Neuronal stem cell (in vitro differentiated cells): Measurements from ENCODE around the gene OLFM1.

Experiments used
- DNase-seq: peaks from one replicate; pipeline ENCODE4 v3.0.0-alpha.2; 2013; ENCODE audit warnings: low spot score
- H2AFZ ChIP-seq: one replicate; pipeline ENCODE4 v1.6.1; 2013; ENCODE audit warnings: mild to moderate bottlenecking, low read length, inconsistent platforms
- H2AK5ac ChIP-seq: 2 replicates; pipeline ENCODE4 v1.6.1; 2013; ENCODE audit warnings: low read depth, mild to moderate bottlenecking, inconsistent platforms, low read length, moderate library complexity, mixed read lengths
- H2BK120ac ChIP-seq: 2 replicates; pipeline ENCODE4 v1.6.1; 2013; ENCODE audit warnings: low read depth, mild to moderate bottlenecking, inconsistent platforms, low read length, moderate library complexity, mixed read lengths
- H2BK12ac ChIP-seq: one replicate; pipeline ENCODE4 v1.6.1; 2013; ENCODE audit warnings: low read length, inconsistent platforms
- H2BK15ac ChIP-seq: 2 replicates; pipeline ENCODE4 v1.6.1; 2013; ENCODE audit warnings: mild to moderate bottlenecking, low read length, inconsistent platforms, mixed read lengths
- H2BK5ac ChIP-seq: one replicate; pipeline ENCODE4 v1.6.1; 2013; ENCODE audit warnings: inconsistent platforms, mild to moderate bottlenecking, low read length, moderate library complexity
- H3K14ac ChIP-seq: one replicate; pipeline ENCODE4 v1.6.1; 2013; ENCODE audit warnings: low read length, inconsistent platforms
- H3K18ac ChIP-seq: 2 replicates; pipeline ENCODE4 v1.6.1; 2013; ENCODE audit warnings: low read length, inconsistent platforms
- H3K23ac ChIP-seq: 2 replicates; pipeline ENCODE4 v1.6.1; 2013; ENCODE audit warnings: low read depth, mild to moderate bottlenecking, mixed read lengths, low read length, inconsistent platforms; ENCODE audit not compliant: poor library complexity
- H3K27ac ChIP-seq: replicated peaks from 3 replicates; pipeline ENCODE4 v1.5.1; 2013; ENCODE audit warnings: low read length, inconsistent platforms
- H3K27me3 ChIP-seq, 3 experiments: 2 replicates each; pipeline ENCODE4 v1.6.1; 2013; ENCODE audit warnings: low read length in 3 of 3, mild to moderate bottlenecking in 2 of 3, inconsistent platforms in 1 of 3, low read depth in 1 of 3, mixed read lengths in 1 of 3, moderate library complexity in 1 of 3; ENCODE audit not compliant: control insufficient read depth in 3 of 3, insufficient read depth in 3 of 3
- H3K36me3 ChIP-seq, 2 donors: replicated peaks in 1 of 2; 2 replicates each; pipeline ENCODE4 v1.6.1; 2013; ENCODE audit warnings: low read length in 2 of 2; ENCODE audit not compliant: control insufficient read depth in 2 of 2, insufficient read depth in 2 of 2
- H3K4ac ChIP-seq: 2 replicates; pipeline ENCODE4 v1.6.1; 2013; ENCODE audit warnings: inconsistent platforms, mild to moderate bottlenecking, low read length, moderate library complexity
- H3K4me1 ChIP-seq, 2 donors: 1 replicate in 1 of 2; 2 replicates in 1 of 2; pipeline ENCODE4 v1.6.1; 2013; ENCODE audit warnings: low read length in 2 of 2, low read depth in 1 of 2; ENCODE audit not compliant: control insufficient read depth in 2 of 2, insufficient read depth in 1 of 2
- H3K4me2 ChIP-seq: one replicate; pipeline ENCODE4 v1.6.1; 2013; ENCODE audit warnings: mild to moderate bottlenecking, low read length, inconsistent platforms; ENCODE audit not compliant: insufficient read depth, poor library complexity, severe bottlenecking
- H3K4me3 ChIP-seq, 2 donors: 2 replicates each; pipeline ENCODE4 v1.5.1; 2013; ENCODE audit warnings: low read length in 2 of 2, mild to moderate bottlenecking in 2 of 2, inconsistent platforms in 1 of 2, moderate library complexity in 1 of 2
- H3K79me1 ChIP-seq: one replicate; pipeline ENCODE4 v1.6.1; 2013; ENCODE audit warnings: low read depth, mild to moderate bottlenecking, inconsistent platforms, low read length, moderate library complexity
- H3K9ac ChIP-seq: one replicate; pipeline ENCODE4 v1.6.1; 2013; ENCODE audit warnings: mild to moderate bottlenecking, low read depth, low read length, inconsistent platforms; ENCODE audit not compliant: poor library complexity
- H3K9me3 ChIP-seq, 2 donors: replicated peaks in 1 of 2; 2 replicates each; pipeline versions ENCODE3 to v1.6.1; 2013; ENCODE audit warnings: low read length in 2 of 2, mild to moderate bottlenecking in 2 of 2, inconsistent platforms in 1 of 2, low read depth in 1 of 2, mixed read lengths in 1 of 2, moderate library complexity in 1 of 2; ENCODE audit not compliant: control insufficient read depth in 2 of 2, insufficient read depth in 1 of 2
- H4K8ac ChIP-seq: one replicate; pipeline ENCODE4 v1.6.1; 2013; ENCODE audit warnings: low read depth, mild to moderate bottlenecking, inconsistent platforms, low read length, moderate library complexity
- H4K91ac ChIP-seq: one replicate; pipeline ENCODE4 v1.6.1; 2013; ENCODE audit warnings: low read length, low read depth, mild to moderate bottlenecking, inconsistent platforms; ENCODE audit not compliant: poor library complexity
- WGBS, 2 donors: extraction: QIAGEN DNeasy Blood & Tissue Kit; methylation state at CpG; one replicate each; pipeline ENCODE4 v1.1.7; 2013; ENCODE audit warnings: missing lambda C conversion rate in 2 of 2, mixed read lengths in 1 of 2; ENCODE audit not compliant: insufficient read length in 2 of 2, insufficient replicate concordance in 1 of 2; ENCODE audit errors: extremely low coverage in 2 of 2; 5-methylcytosine and 5-hydroxymethylcytosine counted together

OLFM1 gene

GRCh38 chr9:135084262-135084661 lies 3.2 kb upstream of the OLFM1 start:
- no peak overlapping the region for H2BK12ac ChIP-seq
- no peak overlapping the region for H3K14ac ChIP-seq
- H2BK120ac ChIP-seq: no peak overlapping the region
- no peak overlapping the region for H2AK5ac ChIP-seq
- no peak overlapping the region for H3K9ac ChIP-seq
- H4K91ac ChIP-seq: no peak overlapping the region
- H3K79me1 ChIP-seq: no peaks in the 10 kb centered on the region
- no peak overlapping the region for H2AFZ ChIP-seq
- H3K23ac ChIP-seq: no peak overlapping the region
- H3K4me2 ChIP-seq: no peak overlapping the region
- no peak overlapping the region for H3K4me3 ChIP-seq
- H3K4me1 ChIP-seq: peaks cover 0 to 3% of the 10 kb centered on the region in 2 donors
- no CpG with 5 or more reads among the region's 1 CpG for WGBS, 2 donors
- no peak overlapping the region for H3K4ac ChIP-seq
- H4K8ac ChIP-seq: no peak overlapping the region
- H2BK15ac ChIP-seq: no peak overlapping the region
- H2BK5ac ChIP-seq: no peak overlapping the region
- H3K9me3 ChIP-seq: no peaks in the 10 kb centered on the region
- H3K27me3 ChIP-seq: peaks cover 15 to 37% (median 34%) of the 10 kb centered on the region in 3 experiments
- H3K36me3 ChIP-seq: no peaks in the 10 kb centered on the region
- no peak overlapping the region for H3K27ac ChIP-seq
- H3K18ac ChIP-seq: no peak overlapping the region
- no peak for DNase-seq

DNA sequence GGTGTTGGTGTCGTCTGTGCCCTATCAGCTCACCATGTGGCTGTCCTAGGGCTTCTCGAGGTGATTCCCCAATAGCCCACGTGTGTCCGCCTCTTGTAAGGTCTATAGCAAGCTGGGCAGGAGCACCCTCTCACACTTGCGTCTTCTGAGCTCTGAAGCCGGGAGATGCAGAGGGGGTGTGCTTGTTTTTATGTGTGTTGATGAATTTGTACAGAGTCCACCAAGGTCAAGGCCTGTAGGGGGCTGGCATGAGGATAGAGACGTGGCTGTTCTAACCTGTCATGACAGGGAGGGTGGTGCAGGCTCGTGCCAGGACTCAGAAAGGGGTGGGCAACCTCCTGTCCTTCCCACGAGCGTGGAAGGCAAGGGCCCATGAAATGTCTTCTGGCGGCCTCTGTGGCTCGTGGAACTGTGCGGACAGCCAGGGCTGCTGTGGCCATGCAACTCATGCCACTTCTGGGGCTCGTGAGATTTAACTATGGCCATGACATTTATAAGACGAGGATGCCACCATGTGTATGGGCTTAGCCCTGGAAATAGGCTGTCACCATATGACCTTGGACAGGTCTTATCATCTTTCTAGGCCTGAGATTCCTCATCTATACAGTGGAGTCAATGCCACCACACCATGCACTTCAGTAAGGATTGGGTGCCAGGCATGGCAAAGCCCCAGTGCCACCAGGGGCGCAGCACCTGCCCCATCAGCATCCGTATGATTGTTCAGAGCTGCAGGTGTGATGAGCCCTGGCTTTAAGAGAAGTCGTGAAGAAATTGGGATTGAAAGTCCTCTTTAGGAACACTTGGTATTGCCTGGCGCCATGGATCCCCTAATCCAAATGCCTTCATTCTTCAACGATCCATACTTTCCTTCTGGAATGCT lies 2.3 kb upstream of the OLFM1 start:
- DNase-seq: no peak
- H3K14ac ChIP-seq: peak overlapping the region; percentile 3
- no CpG with 5 or more reads among the region's 20 CpGs for WGBS, 2 donors
- H2BK5ac ChIP-seq: no peak overlapping the region
- no peak overlapping the region for H2BK15ac ChIP-seq
- H3K27ac ChIP-seq: no peak overlapping the region
- H3K4me2 ChIP-seq: no peak overlapping the region
- H4K8ac ChIP-seq: no peak overlapping the region
- peaks cover 0 to 3% of the 10 kb centered on the region in 2 donors for H3K4me1 ChIP-seq
- no peak overlapping the region for H3K9ac ChIP-seq
- no peak overlapping the region for H3K23ac ChIP-seq
- H3K79me1 ChIP-seq: no peaks in the 10 kb centered on the region
- H3K18ac ChIP-seq: peak overlapping the region; percentile 28
- no peak overlapping the region for H4K91ac ChIP-seq
- no peaks in the 10 kb centered on the region for H3K36me3 ChIP-seq
- H3K4ac ChIP-seq: no peak overlapping the region
- no peaks in the 10 kb centered on the region for H3K9me3 ChIP-seq
- no peak overlapping the region for H2AFZ ChIP-seq
- no peak overlapping the region for H2BK120ac ChIP-seq
- peak overlapping the region; percentile 56 for H2AK5ac ChIP-seq
- no peak overlapping the region for H2BK12ac ChIP-seq
- H3K27me3 ChIP-seq: peaks cover 17 to 46% (median 42%) of the 10 kb centered on the region in 3 experiments
- no peak overlapping the region for H3K4me3 ChIP-seq

- H3K4ac ChIP-seq: no peak overlapping the region
- peaks cover 0 to 3% of the 10 kb centered on the region in 2 donors for H3K4me1 ChIP-seq
- no peak overlapping the region for H3K9ac ChIP-seq
- H2BK15ac ChIP-seq: no peak overlapping the region
- no peak overlapping the region for H2AFZ ChIP-seq
- no peak overlapping the region for H2BK120ac ChIP-seq
- no peak overlapping the region for H3K27ac ChIP-seq
- no peaks in the 10 kb centered on the region for H3K79me1 ChIP-seq
- no peak overlapping the region for H3K18ac ChIP-seq
- no peak overlapping the region for H2AK5ac ChIP-seq
- H3K4me2 ChIP-seq: peak overlapping the region; percentile 47
- H3K4me3 ChIP-seq: peak overlapping the region in 1 of 2 donors; percentile 52
- no peak overlapping the region for H3K23ac ChIP-seq
- peak; percentile 81 for DNase-seq
- no peak overlapping the region for H2BK5ac ChIP-seq
- WGBS, 2 donors: no CpG with 5 or more reads among the region's 30 CpGs
- no peak overlapping the region for H2BK12ac ChIP-seq
- no peak overlapping the region for H4K8ac ChIP-seq
- no peaks in the 10 kb centered on the region for H3K9me3 ChIP-seq
- no peaks in the 10 kb centered on the region for H3K36me3 ChIP-seq
- no peak overlapping the region for H4K91ac ChIP-seq
- H3K27me3 ChIP-seq: peaks cover 17 to 48% (median 47%) of the 10 kb centered on the region in 3 experiments
- H3K14ac ChIP-seq: no peak overlapping the region
Observed at GRCh38 chr9:135085830-135086546, 1.5 kb upstream of the OLFM1 start.
